Measurements from ENCODE around the gene SLC35E2B. TPM values are rescaled to one million over a fixed set of nuclear protein-coding genes. Genes with fewer than 3 reads are reported as not detected.
"Not testable (repeated sequence)": the region's sequence is repeated elsewhere in the genome, so short reads cannot be mapped to it uniquely, and the experiment has no call there.

Gene SLC35E2B
- total and polyA plus RNA-seq, 9 donors, result 24.7 to 59.2 (median 40.1) TPM

DNA sequence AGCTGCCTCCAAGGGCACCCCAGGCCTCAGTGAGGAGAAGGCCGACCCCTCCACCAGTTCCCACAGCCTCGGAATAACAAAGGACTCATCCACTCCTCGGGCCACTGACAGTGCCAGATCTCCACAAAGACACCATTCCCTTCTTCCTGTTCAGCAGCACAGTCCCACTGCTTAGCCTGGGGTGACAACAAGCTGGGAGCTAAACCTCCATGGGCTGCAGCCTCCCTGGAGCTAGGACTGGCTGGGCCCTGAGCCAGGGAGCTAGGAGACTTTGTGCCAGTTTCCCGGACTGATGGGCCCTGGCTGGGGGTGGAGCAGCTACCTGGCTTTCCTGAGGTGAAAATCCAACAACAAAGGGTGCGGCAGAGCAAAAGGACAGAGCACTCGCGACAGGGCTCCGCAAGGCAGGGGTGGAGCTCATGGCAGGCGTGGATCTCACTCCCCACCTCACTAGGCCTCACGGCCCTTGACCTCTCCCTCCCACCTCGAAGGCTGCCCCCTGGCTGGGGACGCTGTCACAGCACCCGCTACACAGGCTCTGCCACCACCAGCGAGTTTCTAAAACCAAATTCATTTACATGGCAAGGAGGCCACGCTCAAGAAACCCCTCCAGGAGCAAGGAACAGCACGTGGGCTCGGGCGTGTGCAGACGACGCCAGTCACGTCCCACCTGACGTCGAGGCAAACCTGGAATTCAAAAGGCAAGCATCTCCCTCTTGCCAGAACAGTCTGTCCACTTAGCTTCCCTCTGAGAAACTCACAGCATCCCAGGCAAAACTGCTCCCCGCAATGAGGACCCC is 13.8 kb downstream of the SLC35E2B start:
- DNase-seq, result peak in 2 of 5 donors; percentile 32 to 33
- Histone ChIP-seq H3K9me3 (no peaks in the 10 kb centered on the region), H3K36me3 (no peaks in the 10 kb centered on the region), H3K4me1 (ENCODE audit: insufficient read depth) (peaks cover 6% of the 10 kb centered on the region), H3K4me3 (no peak overlapping the region), H3K27me3 (no peaks in the 10 kb centered on the region), H3K27ac (no peak overlapping the region)
- WGBS, 3 donors, result 70 to 79% (median 75%) methylated on average over 24 of the region's 24 CpGs
- TF ChIP-seq EP300 (IDR thresholded peaks at IDR 0.05), result no peak
- TF ChIP-seq, protein P1, sequence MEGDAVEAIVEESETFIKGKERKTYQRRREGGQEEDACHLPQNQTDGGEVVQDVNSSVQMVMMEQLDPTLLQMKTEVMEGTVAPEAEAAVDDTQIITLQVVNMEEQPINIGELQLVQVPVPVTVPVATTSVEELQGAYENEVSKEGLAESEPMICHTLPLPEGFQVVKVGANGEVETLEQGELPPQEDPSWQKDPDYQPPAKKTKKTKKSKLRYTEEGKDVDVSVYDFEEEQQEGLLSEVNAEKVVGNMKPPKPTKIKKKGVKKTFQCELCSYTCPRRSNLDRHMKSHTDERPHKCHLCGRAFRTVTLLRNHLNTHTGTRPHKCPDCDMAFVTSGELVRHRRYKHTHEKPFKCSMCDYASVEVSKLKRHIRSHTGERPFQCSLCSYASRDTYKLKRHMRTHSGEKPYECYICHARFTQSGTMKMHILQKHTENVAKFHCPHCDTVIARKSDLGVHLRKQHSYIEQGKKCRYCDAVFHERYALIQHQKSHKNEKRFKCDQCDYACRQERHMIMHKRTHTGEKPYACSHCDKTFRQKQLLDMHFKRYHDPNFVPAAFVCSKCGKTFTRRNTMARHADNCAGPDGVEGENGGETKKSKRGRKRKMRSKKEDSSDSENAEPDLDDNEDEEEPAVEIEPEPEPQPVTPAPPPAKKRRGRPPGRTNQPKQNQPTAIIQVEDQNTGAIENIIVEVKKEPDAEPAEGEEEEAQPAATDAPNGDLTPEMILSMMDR (IDR thresholded peaks at IDR 0.05), result no peak
- TF ChIP-seq POLR2A (IDR thresholded peaks at IDR 0.05), result no peak
- intact Hi-C loops (cut with DNase I), result no loop called here

DNA sequence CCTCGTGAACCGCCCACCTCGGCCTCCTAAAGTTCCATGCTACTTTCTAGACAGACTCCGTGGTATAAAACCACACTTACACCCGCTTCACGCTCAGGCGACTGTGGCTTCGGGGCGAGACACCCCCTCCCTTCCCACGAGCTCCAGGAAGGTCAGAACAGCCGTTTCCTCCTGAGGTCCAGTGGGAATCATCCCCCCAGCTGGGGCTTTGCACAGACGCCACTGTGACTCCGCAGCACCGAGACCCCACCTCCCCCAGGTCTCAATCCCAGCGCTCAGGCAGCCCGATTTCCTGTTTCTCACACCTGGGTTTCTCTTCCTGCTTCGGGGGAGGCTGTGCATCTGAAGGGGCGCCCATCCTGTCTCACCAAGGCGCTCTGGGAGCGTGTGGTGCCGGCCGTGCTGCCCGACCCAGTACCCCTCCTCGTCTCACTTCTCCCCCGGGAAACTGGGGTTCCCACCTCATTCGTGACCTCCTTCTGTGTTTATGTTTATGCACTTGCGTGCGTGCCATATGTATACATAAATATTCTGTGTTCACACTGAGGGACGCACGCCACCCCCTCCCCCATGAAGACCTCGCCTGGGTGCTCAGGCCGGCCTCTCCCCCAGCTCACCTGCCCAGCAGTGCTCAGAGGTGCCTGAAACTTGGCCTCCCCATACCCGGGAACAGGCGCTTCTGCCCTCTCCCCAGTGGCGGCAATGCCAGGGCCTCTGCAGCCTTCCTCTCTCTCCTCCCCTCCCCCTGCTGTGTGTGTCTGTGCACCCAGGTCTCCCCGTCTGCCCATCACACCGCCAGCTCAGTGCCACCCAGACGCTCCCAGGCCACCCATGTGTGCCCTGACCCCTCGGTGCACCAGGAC is 14.6 kb downstream of the SLC35E2B start:
- WGBS, 3 donors, result 80 to 84% (median 83%) methylated on average over 39 of the region's 39 CpGs
- TF ChIP-seq EP300 (IDR thresholded peaks at IDR 0.05), result no peak
- no peaks in the 10 kb centered on the region for H3K36me3 ChIP-seq

DNA sequence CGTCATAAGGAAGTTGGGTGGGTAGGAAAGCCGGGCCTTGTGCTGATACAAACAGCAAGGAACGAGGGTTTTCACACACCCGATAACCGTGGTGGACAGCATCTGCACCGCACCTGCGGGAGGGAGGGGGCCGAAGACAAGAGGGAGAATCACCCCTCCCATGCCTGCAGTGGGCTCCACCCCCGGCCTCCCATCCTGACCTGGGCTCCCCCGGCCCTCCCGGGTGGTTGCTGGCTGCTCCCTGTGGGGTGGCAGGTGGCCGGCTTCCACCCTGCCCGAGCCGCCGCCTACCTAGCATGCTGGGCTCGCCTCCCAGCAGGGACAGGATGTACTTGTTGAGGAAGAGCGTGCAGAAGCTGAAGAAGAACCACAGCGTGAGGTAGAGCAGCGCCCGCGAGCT is 16.5 kb downstream of the SLC35E2B start:
- peak in 1 of 5 donors; percentile 1 for DNase-seq
- 69 to 79% methylated on average over 9 to 12 of the region's 21 CpGs; no CpG with 5 or more reads in 1 of the 3 donors for WGBS, 3 donors

More for the DNA sequence above, 14.6 kb downstream of the SLC35E2B start:
- Histone ChIP-seq H3K4me3 (no peak overlapping the region), H3K4me1 (ENCODE audit: insufficient read depth) (peaks cover 6% of the 10 kb centered on the region), H3K9me3 (no peaks in the 10 kb centered on the region), H3K27me3 (no peaks in the 10 kb centered on the region), H3K27ac (no peak overlapping the region)
- intact Hi-C loops (cut with DNase I), result no loop called here
- peak in 2 of 5 donors; percentile 15 to 27 for DNase-seq

DNA sequence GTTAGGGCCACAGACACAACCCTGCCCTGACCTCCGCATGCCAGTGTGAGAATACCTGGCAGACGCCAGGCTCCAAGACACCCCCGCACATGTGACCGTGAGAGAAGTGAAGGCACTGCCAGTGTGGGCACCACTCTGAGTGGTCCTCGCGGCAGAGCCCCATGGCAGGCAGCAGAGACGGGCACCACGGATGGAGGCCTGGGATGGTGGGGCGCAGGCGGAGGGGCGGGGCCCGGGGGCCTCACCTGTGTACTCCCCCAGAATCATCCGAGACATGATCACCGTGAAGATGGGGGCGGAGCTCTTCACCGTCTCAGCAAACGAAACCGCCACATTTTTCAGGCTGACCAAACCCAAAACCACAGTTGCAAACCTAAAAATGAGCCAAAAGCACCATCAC is 17.4 kb downstream of the SLC35E2B start:
- H3K4me1 ChIP-seq (ENCODE audit: insufficient read depth); H3K4me3 ChIP-seq; H3K27me3 ChIP-seq; H3K27ac ChIP-seq; H3K36me3 ChIP-seq; H3K9me3 ChIP-seq; intact Hi-C loops (cut with DNase I): not testable (repeated sequence)
- WGBS, 3 donors, result 86 to 94% methylated on average over 16 to 17 of the region's 18 CpGs; no CpG with 5 or more reads in 1 of the 3 donors
- DNase-seq, result peak in 1 of 5 donors; percentile 4

More for the DNA sequence above, 16.5 kb downstream of the SLC35E2B start:
- H3K4me1 ChIP-seq (ENCODE audit: insufficient read depth); H3K4me3 ChIP-seq; H3K36me3 ChIP-seq; H3K27ac ChIP-seq; H3K9me3 ChIP-seq; intact Hi-C loops (cut with DNase I); H3K27me3 ChIP-seq: not testable (repeated sequence)

DNA sequence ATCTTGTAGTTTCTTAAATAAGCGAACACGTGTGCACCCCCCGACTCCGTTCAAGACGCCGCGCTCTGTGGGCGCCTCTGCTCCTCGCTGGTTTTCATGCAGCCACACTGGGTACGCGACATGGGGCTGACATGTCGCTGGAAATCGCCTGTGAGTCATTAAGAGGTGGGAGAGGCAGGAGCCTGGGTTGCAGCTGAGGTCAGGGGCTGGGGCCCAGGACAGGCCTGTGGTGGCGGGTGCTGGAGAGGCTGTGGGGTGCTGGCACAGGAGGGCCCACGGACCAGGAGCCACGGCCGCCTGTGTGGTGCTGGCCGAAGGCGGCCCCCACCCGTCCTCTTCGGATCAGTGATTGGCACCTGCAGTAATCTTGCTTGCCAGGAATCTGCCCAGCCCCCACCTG is 17.8 kb downstream of the SLC35E2B start:
- H3K4me1 ChIP-seq (ENCODE audit: insufficient read depth); H3K9me3 ChIP-seq; intact Hi-C loops (cut with DNase I); H3K27ac ChIP-seq; H3K4me3 ChIP-seq; H3K36me3 ChIP-seq; H3K27me3 ChIP-seq: not testable (repeated sequence)
- DNase-seq, result peak in 1 of 5 donors; percentile 25
- 79 to 95% (median 84%) methylated on average over 18 to 21 of the region's 21 CpGs for WGBS, 3 donors

DNA sequence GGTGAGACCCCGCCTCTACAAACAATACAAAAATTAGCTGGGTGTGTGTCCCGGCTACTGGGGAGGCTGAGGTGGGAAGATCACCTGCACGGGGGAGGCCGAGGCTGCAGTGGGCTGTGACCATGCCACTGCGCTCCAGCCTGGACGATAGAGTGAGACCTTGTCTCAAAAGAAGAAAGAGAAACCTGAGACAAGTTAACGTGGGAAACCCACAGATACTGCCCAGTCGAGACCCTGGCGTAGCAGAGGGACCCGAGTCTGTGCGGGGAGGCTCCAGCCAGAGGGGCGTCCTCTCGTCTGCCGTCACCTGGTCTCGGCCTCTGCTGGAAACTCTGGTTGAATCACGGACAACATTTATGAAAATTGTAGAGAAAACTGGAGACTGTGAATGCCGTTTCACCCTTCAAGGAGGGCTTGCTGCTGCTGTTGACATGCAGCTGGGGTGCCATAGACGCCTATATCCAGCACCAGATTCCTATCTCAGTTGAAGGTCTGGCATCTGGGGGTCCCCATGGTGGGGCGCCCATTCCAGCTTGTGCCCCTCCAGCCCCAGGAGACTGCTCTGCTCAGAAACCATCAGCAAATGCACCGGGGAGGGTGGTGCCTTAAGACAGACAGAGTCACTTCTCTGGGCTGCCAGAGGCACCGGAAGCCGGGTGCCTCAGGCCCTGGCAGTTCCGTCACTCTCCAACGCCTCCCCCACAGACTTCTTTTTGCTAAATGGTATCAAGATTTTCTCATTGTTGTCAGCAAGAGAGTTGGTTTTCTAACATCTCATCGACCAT is 20.2 kb downstream of the SLC35E2B start:
- intact Hi-C loops (cut with DNase I), result no loop called here

More for the DNA sequence above, 20.2 kb downstream of the SLC35E2B start:
- TF ChIP-seq, protein P1 (IDR thresholded peaks at IDR 0.05), result no peak
- TF ChIP-seq POLR2A (IDR thresholded peaks at IDR 0.05) (no peak), EP300 (IDR thresholded peaks at IDR 0.05) (no peak)
- Histone ChIP-seq H3K36me3 (no peaks in the 10 kb centered on the region), H3K27ac (no peak overlapping the region), H3K4me1 (ENCODE audit: insufficient read depth) (no peaks in the 10 kb centered on the region), H3K9me3 (no peaks in the 10 kb centered on the region), H3K4me3 (no peak overlapping the region), H3K27me3 (no peaks in the 10 kb centered on the region)
- WGBS, 3 donors, result 92 to 93% (median 92%) methylated on average over 25 of the region's 25 CpGs
- DNase-seq, result peak in 2 of 5 donors; percentile 12 to 19
